GM19324 (cell line): ENCODE results near the gene TOGARAM2.
A peak's percentile ranks its signal among the peaks of the same experiment; 100 is the strongest.

Experiments used
- ATAC-seq: cut with Tn5 transposase; IDR thresholded peaks from one replicate; pipeline ENCODE4 v1.9.1; 2021; ENCODE audit warnings: mild to moderate bottlenecking, moderate library complexity; ENCODE audit not compliant: unreplicated experiment, low FRiP score

The TOGARAM2 gene

DNA sequence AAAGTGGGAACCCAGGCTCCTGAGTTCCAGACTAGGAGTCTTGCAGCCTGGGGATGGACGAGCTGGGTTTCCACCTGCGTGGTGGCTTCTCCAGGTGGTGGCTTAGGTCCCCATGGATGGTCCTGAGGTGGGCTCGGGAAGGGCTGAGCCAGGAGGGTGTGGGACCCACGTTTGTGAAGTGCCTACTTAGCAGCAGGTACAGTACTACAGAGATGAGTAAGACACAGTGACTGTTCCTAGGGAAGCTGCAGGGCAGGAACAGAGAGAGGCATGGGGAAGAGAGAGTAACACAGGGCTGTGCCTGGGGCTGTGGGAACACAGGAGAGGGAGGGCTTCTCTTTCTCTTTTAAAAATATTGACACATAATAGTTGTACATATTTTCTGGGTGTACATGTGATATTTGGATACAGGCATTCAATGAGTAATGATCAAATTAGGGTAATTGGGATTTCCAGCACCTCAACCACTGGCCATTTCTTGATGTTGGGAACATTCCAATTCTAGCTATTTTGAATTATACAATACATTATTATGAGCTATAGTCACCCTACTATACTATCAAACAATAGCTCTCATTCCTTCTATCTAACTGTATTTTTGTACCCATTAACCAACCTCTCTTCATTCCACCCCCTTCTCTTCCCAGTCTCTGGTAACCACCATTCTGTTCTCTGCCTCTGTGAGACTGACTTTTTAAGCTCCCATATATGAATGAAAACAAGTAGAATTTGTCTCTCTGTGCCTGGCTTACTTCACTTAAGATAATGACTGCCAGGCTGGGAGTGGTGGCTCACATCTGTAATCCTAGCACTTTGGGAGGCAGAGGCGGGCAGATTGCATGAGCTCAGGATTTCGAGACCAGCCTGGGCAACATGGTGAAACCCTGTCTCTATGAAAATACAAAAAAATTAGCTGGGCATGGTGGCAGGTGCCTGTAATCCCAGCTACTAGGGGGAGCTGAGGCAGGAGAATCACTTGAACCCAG is 15.0 kb downstream of the TOGARAM2 start:
- ATAC-seq, result no peak

- no peak for ATAC-seq
Observed at GRCh38 chr2:28997237-28997846, 16.2 kb downstream of the TOGARAM2 start.

- ATAC-seq, result no peak
Observed at GRCh38 chr2:28997847-28998735, 17.0 kb downstream of the TOGARAM2 start.

GRCh38 chr2:29000481-29000880 is 19.4 kb downstream of the TOGARAM2 start:
- ATAC-seq, result peak; percentile 90

- ATAC-seq, result no peak
Observed at GRCh38 chr2:29000956-29001355, 19.9 kb downstream of the TOGARAM2 start.

- ATAC-seq, result no peak
Observed at GRCh38 chr2:29001806-29002205, 20.7 kb downstream of the TOGARAM2 start.

GRCh38 chr2:29004755-29005154 is 23.7 kb downstream of the TOGARAM2 start:
- ATAC-seq, result no peak

- no peak for ATAC-seq
Observed at GRCh38 chr2:29005331-29005730, 24.2 kb downstream of the TOGARAM2 start.

- ATAC-seq, result no peak
Observed at GRCh38 chr2:29006092-29006979, 25.2 kb downstream of the TOGARAM2 start.

- ATAC-seq, result no peak
Observed at GRCh38 chr2:29006980-29007301, 25.8 kb downstream of the TOGARAM2 start.

DNA sequence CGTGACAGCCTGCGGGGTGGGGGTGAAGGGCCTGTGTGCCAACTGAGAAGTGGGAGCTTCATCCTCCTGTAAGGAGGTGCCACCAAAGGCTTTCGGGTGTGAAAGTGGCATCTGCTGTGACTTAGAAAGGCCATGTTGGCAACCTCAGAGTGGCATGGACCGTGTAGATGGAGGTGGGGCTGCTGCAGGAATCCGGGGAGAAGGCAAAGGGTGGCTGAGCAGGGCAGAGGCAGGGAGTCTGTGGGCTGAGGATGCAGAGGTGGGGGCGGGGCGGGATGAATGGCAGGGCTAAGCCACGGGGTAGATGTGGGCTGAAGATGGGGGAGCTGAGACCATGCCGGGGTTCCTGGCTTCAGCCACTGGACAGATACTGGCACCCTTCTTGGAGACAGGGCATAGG is 28.2 kb downstream of the TOGARAM2 start:
- no peak for ATAC-seq

DNA sequence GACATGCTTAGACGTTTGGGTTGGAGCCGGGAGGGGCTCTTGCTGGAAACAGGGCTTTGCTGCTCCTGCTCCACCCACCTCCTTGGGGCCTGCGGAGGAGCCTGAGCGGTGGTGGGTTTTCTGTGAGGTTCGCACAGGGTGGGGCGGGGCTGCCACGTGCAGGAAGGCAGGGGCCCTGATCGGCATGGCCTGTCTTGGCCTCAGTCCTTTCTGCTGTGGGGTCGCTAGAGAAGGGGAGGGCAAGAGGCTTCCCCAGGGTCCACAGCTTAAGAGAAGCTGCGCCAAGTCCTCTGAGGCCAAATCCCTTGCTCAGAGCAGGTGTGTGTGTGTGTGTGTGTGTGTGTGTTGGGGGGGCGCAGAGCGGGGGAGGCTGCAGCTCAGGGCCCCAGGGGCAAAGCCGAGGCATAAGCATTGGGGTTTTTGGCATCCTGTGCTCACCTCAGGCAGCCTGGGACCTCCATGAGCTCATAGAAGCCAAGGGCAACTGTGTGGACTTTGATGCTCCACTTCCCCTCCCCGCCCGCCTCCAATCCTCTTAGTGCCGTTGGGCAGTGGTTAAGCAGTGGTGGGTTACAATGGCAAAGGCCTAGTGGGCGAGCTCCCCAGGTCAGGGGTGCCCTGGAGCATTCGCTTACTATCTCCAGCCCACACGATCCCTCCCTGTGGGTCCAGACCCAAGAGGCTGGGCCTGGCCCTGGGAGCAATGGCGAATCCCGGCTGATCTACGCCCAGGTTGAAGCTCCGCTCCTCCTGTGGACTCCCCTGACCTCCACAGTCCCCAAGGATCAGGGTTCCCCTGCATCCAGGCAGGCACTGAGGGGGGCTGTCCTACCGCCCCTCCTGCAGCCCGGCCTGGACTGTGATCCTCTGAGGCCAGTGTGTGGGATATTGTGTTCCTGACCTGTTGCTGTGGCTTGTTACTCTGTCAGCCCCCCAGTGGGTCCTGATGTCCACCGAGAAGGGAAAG is 28.9 kb downstream of the TOGARAM2 start:
- no peak for ATAC-seq

DNA sequence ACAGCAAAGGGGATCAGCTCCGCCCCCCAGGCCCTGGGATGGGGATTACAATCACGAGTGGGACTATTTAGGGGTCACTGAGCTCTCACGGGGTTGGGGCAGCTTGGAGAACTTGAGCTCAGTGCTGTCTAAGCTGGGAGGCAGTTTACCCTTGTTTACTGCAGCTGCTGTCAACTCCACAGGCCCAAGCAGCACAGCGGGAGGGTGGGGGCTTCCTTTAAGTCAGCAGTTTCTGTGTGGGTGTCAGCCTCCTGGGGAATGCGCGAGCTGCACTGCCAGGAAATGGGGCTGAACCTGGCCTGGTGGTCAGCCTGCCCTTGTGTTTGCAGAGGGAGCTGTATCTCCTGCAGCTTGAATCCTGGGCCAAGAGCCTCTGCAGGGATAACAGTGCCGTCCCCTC is 29.8 kb downstream of the TOGARAM2 start:
- no peak for ATAC-seq

DNA sequence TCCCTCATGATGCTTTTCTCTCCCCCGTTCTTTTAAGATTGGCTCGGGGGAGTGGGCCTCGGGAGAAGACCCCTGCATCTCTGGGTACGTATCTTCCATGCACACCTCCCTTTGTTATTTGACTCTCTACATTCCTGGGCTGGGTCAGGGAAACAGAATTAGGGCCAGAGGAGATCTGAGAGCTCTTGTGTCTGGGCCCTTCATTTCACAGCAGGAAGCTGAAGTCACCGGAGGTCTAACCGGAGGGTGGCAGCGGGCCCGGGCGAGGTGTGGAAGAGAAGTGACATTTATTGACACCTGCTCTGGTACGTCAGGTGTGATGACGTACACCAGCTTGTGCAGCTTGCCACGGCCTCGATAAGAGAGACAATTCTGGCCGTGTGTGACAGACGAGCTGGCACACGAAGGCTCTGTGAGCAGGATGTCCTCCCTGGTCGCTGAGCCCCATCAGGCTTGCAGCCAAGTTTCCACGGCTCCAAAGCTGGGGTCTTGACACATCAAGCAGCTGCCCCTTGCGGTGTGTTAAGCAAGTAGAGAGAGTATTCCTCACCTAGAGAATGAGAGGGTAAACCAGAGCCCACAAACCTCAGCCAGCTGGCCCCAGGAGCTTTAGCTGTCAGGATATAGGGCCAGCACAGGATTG is 30.4 kb downstream of the TOGARAM2 start:
- ATAC-seq, result no peak

DNA sequence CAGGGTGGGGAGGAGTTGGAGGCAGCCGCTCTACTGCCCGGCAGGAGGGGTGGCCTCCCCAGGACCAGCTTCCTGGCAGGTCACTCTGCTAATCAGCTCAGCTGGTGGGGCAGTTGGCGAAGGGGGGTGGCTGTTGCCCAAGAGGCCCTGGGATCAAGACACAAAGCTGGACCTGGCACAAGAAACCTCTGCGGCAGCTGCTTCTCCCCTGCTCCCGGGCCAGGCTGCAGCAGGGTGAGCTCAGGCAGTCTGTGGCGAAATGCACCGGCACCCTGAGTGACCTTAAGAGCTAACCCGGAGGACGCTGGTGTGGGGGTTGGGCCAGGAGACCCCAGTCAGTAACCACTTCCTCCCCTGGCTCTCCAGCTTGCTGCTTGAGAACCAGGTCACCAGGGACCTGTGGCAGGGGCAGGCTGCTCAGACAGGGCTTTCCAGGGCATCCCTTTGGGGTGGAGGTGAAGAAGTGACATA is 31.1 kb downstream of the TOGARAM2 start:
- no peak for ATAC-seq

GRCh38 chr2:29013057-29013780 is 32.1 kb downstream of the TOGARAM2 start:
- no peak for ATAC-seq

DNA sequence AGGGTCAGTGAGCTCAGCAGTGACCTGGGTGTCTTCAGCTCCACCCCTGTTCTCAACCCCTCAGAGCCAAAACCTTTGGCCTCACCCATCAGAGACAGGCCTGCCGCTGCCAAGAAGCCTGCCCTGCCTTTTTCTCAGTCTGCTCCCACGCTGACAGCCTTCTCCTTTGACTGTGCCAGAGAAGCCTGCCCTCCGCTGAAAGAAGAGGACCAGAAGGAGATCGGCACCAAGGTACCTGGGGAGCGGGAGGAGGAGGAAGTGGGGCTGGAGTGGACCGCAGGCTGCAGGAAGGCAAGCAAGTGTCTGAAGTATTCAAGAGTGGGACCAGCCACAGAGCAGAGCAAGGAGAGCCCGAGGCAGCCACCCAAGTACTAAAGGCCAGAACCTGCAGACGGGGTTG is 33.2 kb downstream of the TOGARAM2 start:
- no peak for ATAC-seq
